Fibroblast of the aortic adventitia (primary cell): Measurements from ENCODE around the gene TMPRSS2. TPM values are rescaled to one million over a fixed set of nuclear protein-coding genes. Genes with fewer than 3 reads are reported as not detected.

Source experiments
- DNase-seq: peaks from one replicate; pipeline ENCODE4 v3.0.0-alpha.2; 2010; ENCODE audit warnings: low read depth
- H3K4me3 ChIP-seq: 2 replicates; pipeline ENCODE4 v1.5.1; 2011; ENCODE audit warnings: low read depth, mild to moderate bottlenecking, control low read depth, low read length, moderate library complexity
- CTCF ChIP-seq: IDR thresholded peaks from 2 replicates; pipeline ENCODE4 v1.5.1; 2011; ENCODE audit warnings: mild to moderate bottlenecking, low read length, control low read depth, inconsistent platforms; ENCODE audit not compliant: insufficient read depth
- total RNA-seq: library from RNA; depleted of rRNA; stranded (reverse); fragments of >200 nt; gene quantifications from 2 replicates; pipeline ENCODE4 v1.2.3, GENCODE V29; 2012; ENCODE audit warnings: low replicate concordance

TMPRSS2 gene
- total RNA-seq, 1 donor: not detected

DNA sequence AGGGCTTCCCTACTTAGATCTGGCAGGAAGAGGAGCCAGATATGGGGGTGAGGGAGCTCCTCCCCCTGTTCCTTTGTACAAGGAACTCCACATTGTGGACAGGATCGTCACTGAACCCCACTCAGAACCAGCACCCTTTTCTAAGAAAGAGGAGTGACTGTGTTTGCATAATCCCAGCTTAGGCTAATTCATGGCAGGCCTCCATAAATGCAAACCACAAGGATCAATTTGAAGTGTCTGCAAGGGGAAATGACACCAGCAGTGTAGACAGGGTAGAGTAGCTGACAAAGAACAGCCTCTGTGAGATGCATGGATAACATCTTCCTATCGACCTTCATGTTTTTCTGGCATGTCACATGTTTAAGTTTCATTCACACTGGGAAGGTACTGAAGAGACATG, 70.2 kb downstream of the TMPRSS2 start:
- no peak overlapping the region for H3K4me3 ChIP-seq
- no peak for TF ChIP-seq CTCF
- DNase-seq: no peak

DNA sequence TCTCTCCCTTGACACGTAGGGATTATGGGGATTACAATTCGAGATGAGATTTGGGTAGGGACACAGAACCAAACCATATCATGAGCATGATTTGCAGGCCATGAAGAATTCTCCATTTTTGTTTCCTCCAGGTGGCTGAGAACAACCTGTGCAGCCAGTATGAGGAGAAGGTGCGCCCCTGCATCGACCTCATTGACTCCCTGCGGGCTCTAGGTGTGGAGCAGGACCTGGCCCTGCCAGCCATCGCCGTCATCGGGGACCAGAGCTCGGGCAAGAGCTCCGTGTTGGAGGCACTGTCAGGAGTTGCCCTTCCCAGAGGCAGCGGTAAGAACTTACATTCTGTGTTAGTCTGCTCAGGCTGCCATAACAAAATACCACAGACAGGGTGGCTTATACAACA, 72.3 kb downstream of the TMPRSS2 start:
- no peak for DNase-seq
- no peak for TF ChIP-seq CTCF
- H3K4me3 ChIP-seq: no peak overlapping the region

DNA sequence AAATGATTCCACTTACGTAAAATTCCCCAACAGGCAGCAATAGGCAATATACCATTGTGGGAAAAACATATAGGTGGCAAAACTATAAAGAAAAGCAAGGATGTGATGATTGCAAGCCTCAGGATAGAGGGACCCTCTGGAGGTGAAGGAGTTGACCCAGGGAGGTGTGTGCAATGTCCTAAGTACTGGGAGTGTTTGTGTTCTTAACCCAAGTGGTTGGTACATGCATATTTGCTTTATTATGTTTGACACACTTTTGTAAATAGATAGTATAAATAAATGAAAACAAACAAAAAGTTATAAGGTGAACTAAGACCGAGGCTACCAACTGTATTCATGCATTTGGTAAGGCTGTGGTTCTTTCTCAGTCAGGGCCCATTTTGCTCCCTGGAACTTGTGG, 74.4 kb downstream of the TMPRSS2 start:
- H3K4me3 ChIP-seq: no peak overlapping the region
- no peak for DNase-seq
- TF ChIP-seq CTCF: no peak

DNA sequence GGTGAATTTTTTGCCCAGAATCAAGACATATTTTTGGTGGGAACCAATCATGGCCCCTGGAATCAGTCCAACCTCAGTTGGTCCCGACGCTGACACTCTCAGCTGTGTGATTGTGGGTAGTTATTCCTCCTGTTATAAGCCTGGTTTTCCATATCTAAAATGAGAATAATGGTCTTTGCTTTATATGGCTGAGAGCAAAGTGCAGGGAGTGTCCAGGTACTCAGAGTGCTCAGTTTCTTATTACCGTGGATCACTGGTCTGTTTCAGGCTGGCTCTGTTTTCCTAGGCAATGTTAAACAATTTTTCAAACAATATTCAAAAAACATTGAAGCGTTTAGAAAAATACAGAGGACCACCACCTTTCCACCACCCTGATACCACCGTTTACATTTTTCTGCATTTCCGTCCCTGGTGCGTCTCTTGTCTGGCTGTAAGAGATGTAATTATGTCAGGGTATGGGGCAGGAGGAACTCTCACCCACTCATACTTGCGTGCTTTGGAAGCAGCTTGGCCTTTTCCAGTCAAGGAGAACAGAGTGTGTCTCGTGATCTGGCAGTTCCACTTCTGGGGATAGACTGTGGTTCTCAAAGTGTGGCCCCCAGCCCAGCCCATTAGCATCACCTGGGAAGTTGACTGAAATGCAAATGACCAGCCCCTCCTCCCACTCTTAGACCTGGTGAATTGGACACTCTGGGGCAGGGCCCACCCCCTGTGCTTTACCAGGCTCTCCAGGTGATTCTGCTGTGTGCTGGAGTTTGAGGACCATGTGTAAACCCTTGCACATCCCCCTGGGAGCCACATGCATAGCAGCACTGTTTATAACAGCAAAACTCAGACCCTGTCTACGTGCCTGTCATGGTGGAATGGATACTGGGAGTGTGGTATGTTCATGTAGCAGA, 75.1 kb downstream of the TMPRSS2 start:
- H3K4me3 ChIP-seq: no peak overlapping the region
- DNase-seq: no peak
- no peak for TF ChIP-seq CTCF

DNA sequence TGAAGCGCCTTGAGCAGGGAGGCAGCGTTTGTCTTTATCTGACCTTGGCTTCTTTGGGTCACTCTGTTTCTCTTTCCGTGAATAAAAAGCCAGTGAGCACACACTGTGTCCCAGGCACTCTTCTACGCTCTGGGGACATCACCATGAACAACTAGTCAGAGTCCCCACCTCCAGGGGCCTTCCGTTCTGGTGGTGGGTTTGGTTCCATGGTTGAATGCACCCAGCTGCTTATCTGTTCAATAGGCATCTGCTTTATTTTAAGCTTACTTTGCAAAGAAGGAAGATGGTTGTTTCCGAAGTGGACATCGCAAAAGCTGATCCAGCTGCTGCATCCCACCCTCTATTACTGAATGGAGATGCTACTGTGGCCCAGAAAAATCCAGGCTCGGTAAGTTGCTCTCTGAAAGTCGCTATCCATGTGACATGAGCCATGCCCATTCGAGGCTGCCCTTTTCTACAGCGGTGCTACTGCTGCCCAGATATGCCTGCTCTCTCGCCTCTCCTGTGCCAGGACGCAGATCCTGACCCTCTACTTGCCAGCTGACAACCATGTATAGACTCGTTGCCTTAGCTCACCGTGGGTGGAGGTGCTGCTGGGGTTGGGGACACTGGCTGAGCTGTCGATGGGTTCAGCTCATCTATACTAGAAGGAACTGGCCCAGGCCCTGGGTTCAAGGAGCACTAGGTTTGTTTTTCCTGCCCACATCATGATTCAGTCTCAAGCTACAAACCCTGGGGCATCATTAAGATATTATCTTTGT, 76.0 kb downstream of the TMPRSS2 start:
- no peak for DNase-seq
- no peak for TF ChIP-seq CTCF
- no peak overlapping the region for H3K4me3 ChIP-seq

GRCh38 chr21:41429925-41430491, 78.0 kb downstream of the TMPRSS2 start:
- no peak for TF ChIP-seq CTCF
- H3K4me3 ChIP-seq: no peak overlapping the region
- DNase-seq: no peak
